Keratinocyte (primary cell): ENCODE results near the gene ENPP3. TPM values are rescaled to one million over a fixed set of nuclear protein-coding genes. Genes with fewer than 3 reads are reported as not detected.

Experiments used
- DNase-seq: peaks from one replicate; pipeline ENCODE4 v3.0.0-alpha.2; 2011; ENCODE audit warnings: low read depth, missing footprints, low spot score
- FAIRE-seq: peaks from 2 replicates; lab custom pipeline; 2011; peaks lifted over from hg19 to GRCh38; lab: Jason Lieb, UNC
- H2AFZ ChIP-seq: 2 replicates; pipeline ENCODE4 v1.6.0; 2012; ENCODE audit warnings: low read length, control low read depth, inconsistent platforms; ENCODE audit not compliant: control insufficient read depth
- H3K27ac ChIP-seq: 2 replicates; pipeline ENCODE4 v1.5.1; 2011; ENCODE audit warnings: low read length; ENCODE audit not compliant: control insufficient read depth, insufficient read depth
- H3K27me3 ChIP-seq: 3 replicates; pipeline ENCODE4 v1.6.0; 2011; ENCODE audit warnings: low read length; ENCODE audit not compliant: control insufficient read depth, insufficient read depth; ENCODE audit errors: extremely low read depth
- H3K36me3 ChIP-seq, 2 experiments: 2 replicates in 1 of 2; 3 replicates in 1 of 2; pipeline ENCODE4 v1.5.1; 2011; ENCODE audit warnings: low read length in 2 of 2, mild to moderate bottlenecking in 1 of 2; ENCODE audit not compliant: control insufficient read depth in 2 of 2, insufficient read depth in 2 of 2; ENCODE audit errors: extremely low read depth in 1 of 2
- H3K4me1 ChIP-seq: 3 replicates; pipeline ENCODE4 v1.5.1; 2011; ENCODE audit warnings: low read length; ENCODE audit not compliant: control insufficient read depth, insufficient read depth; ENCODE audit errors: extremely low read depth
- H3K4me2 ChIP-seq: 3 replicates; pipeline ENCODE4 v1.6.0; 2011; ENCODE audit warnings: low read depth, low read length; ENCODE audit not compliant: control insufficient read depth, insufficient read depth; ENCODE audit errors: extremely low read depth
- H3K4me3 ChIP-seq, 3 experiments: fragments of 200-600 bp in 1 of 3; sonication (generic) in 1 of 3; 2 replicates in 2 of 3; 3 replicates in 1 of 3; pipeline ENCODE4 v1.5.1; 2011 to 2016; ENCODE audit warnings: low read length in 3 of 3, mild to moderate bottlenecking in 3 of 3, control low read depth in 2 of 3, inconsistent platforms in 1 of 3, low read depth in 1 of 3, mixed read lengths in 1 of 3, mixed run types in 1 of 3, moderate library complexity in 1 of 3; ENCODE audit not compliant: control insufficient read depth in 2 of 3, insufficient read depth in 2 of 3; ENCODE audit errors: extremely low read depth in 1 of 3
- H3K79me2 ChIP-seq: 2 replicates; pipeline ENCODE4 v1.6.0; 2012; ENCODE audit warnings: low read length; ENCODE audit not compliant: control insufficient read depth, insufficient read depth
- H3K9ac ChIP-seq: 3 replicates; pipeline ENCODE4 v1.6.0; 2011; ENCODE audit warnings: low read length; ENCODE audit not compliant: control insufficient read depth, insufficient read depth; ENCODE audit errors: extremely low read depth
- H3K9me1 ChIP-seq: 3 replicates; pipeline ENCODE4 v1.6.0; 2011; ENCODE audit warnings: low read length; ENCODE audit not compliant: control insufficient read depth, insufficient read depth; ENCODE audit errors: extremely low read depth
- H3K9me3 ChIP-seq: 2 replicates; pipeline ENCODE4 v1.5.1; 2012; ENCODE audit warnings: low read depth, low read length; ENCODE audit not compliant: control insufficient read depth
- H4K20me1 ChIP-seq: 3 replicates; pipeline ENCODE4 v1.6.0; 2011; ENCODE audit warnings: low read length; ENCODE audit not compliant: control insufficient read depth, insufficient read depth; ENCODE audit errors: extremely low read depth
- EZH2 ChIP-seq: IDR thresholded peaks from one replicate; pipeline ENCODE4 v1.6.1; 2012; ENCODE audit warnings: inconsistent platforms, mild to moderate bottlenecking, low read length, moderate library complexity
- dilution Hi-C: fragments of 300-500 bp; cut with MboI; formaldehyde crosslinking; loops from one replicate; pipeline ENCODE4 v1.7.0; 2020; ENCODE audit warnings: low sequenced_read_pairs; ENCODE audit not compliant: extremely low pct_ligation_motif_present
- polyA plus RNA-seq, 5 experiments: library from polyadenylated mRNA; depleted of rRNA in 3 of 5; stranded (reverse) in 3 of 5; stranded (forward) in 1 of 5; unstranded in 1 of 5; fragments of >200 nt; gene quantifications; 1 replicate in 1 of 5; 2 replicates in 3 of 5; 3 replicates in 1 of 5; pipeline versions ENCODE4 v1.2.1 to v1.2.3, GENCODE V29; 2011 to 2012; ENCODE audit warnings: missing spikeins in 2 of 5, low read depth in 1 of 5, low replicate concordance in 1 of 5
- TF ChIP-seq, protein P1 (sequence below), 3 experiments: IDR thresholded peaks in 1 of 3; conservative IDR thresholded peaks in 1 of 3; optimal IDR thresholded peaks in 1 of 3; 2 replicates in 2 of 3; 3 replicates in 1 of 3; pipeline versions ENCODE3 to v1.5.1; 2011; ENCODE audit warnings: low read length in 3 of 3, mild to moderate bottlenecking in 3 of 3, moderate library complexity in 2 of 3, control low read depth in 1 of 3, inconsistent platforms in 1 of 3; ENCODE audit not compliant: insufficient read depth in 2 of 3; ENCODE audit errors: extremely low read depth in 1 of 3

Gene ENPP3
- polyA plus RNA-seq, 1 donor (not counting 4 experiments of a cell fraction or from before 2014, with no cell fraction given): not detected

DNA sequence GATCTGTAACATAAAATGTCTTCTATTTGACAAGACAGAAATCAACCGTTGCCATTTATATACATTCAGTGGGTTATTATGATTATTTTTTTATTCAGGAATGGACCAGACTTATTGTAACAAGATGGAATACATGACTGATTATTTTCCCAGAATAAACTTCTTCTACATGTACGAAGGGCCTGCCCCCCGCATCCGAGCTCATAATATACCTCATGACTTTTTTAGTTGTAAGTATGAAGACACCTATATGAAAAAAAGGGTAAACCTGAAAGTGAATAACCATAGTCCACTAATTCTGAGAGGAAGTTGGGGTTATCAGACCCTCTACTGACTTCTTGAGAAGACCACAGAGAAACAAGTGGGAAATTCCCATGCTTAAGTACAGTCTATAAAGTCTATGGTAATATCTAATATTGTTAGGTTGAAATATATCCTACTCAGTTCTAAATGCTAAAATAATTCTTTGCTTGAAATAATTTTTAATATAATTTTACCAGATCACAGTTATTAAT is 48.2 kb downstream of the ENPP3 start:
- TF ChIP-seq EZH2: no peak
- TF ChIP-seq, protein P1, sequence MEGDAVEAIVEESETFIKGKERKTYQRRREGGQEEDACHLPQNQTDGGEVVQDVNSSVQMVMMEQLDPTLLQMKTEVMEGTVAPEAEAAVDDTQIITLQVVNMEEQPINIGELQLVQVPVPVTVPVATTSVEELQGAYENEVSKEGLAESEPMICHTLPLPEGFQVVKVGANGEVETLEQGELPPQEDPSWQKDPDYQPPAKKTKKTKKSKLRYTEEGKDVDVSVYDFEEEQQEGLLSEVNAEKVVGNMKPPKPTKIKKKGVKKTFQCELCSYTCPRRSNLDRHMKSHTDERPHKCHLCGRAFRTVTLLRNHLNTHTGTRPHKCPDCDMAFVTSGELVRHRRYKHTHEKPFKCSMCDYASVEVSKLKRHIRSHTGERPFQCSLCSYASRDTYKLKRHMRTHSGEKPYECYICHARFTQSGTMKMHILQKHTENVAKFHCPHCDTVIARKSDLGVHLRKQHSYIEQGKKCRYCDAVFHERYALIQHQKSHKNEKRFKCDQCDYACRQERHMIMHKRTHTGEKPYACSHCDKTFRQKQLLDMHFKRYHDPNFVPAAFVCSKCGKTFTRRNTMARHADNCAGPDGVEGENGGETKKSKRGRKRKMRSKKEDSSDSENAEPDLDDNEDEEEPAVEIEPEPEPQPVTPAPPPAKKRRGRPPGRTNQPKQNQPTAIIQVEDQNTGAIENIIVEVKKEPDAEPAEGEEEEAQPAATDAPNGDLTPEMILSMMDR (optimal IDR thresholded peaks at IDR 0.05 in 1 of 3, IDR thresholded peaks at IDR 0.05 in 1 of 3, conservative IDR thresholded peaks at IDR 0.05 in 1 of 3; ENCODE audit: extremely low read depth in 1 of 3, insufficient read depth in 2 of 3, low read length in 3 of 3): no peak
- Histone ChIP-seq H3K4me2 (no peak overlapping the region), H3K4me3 (no peak overlapping the region), H3K9me3 (no peaks in the 10 kb centered on the region), H3K9ac (no peak overlapping the region), H2AFZ (no peak overlapping the region), H3K36me3 (no peaks in the 10 kb centered on the region), H3K79me2 (no peaks in the 10 kb centered on the region), H3K27me3 (no peaks in the 10 kb centered on the region), H3K9me1 (no peaks in the 10 kb centered on the region), H3K27ac (no peak overlapping the region), H3K4me1 (no peaks in the 10 kb centered on the region), H4K20me1 (no peaks in the 10 kb centered on the region)
- dilution Hi-C loops: no loop called here
- DNase-seq (no peak), FAIRE-seq (no peak)

DNA sequence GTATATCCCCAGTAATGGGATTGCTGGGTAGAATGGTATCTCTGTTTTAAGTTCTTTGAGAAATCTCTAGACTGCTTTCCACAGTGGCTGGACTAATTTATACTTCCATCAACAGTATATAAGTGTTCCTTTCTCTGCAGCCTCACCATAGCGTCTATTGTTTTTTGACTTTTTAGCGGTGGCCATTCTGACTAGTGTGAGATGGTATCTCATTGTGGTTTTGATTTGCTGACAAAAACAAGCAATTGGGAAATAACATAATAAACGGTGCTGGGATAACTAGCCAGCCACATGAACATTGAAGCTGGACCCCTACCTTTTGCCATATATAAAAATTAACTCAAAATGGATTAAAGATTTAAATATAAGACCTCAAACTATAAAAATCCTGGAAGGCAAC is 49.9 kb downstream of the ENPP3 start:
- FAIRE-seq: no peak
- Histone ChIP-seq H3K9me1 (no peaks in the 10 kb centered on the region), H3K27ac (no peak overlapping the region), H3K9me3 (no peaks in the 10 kb centered on the region), H3K4me2 (no peak overlapping the region), H3K4me1 (no peaks in the 10 kb centered on the region), H3K4me3 (no peak overlapping the region), H2AFZ (no peak overlapping the region), H3K9ac (no peak overlapping the region), H3K27me3 (no peaks in the 10 kb centered on the region), H3K36me3 (no peaks in the 10 kb centered on the region), H3K79me2 (no peaks in the 10 kb centered on the region), H4K20me1 (no peaks in the 10 kb centered on the region)
- TF ChIP-seq EZH2: no peak
- TF ChIP-seq, protein P1 (optimal IDR thresholded peaks at IDR 0.05 in 1 of 3, IDR thresholded peaks at IDR 0.05 in 1 of 3, conservative IDR thresholded peaks at IDR 0.05 in 1 of 3; ENCODE audit: extremely low read depth in 1 of 3, insufficient read depth in 2 of 3, low read length in 3 of 3): no peak
- dilution Hi-C loops: no loop called here
- DNase-seq: no peak
